HepG2 (cell line): Measurements from ENCODE around the gene ZNF786.

Experiments used
- IKZF1 ChIP-seq: fragments of 450-650 bp; IDR thresholded peaks from 2 replicates; pipeline ENCODE4 v1.7.1; 2016
- MXI1 ChIP-seq: IDR thresholded peaks from 3 replicates; pipeline ENCODE4 v1.6.1; 2012; ENCODE audit warnings: low read depth, low read length, inconsistent platforms, borderline replicate concordance
- RAD21 ChIP-seq: fragments of 450-650 bp; formaldehyde crosslinking; IDR thresholded peaks from 2 replicates; pipeline ENCODE4 v1.5.0; 2020; ENCODE audit warnings: mild to moderate bottlenecking
- SIN3B ChIP-seq: fragments of 150-350 bp; IDR thresholded peaks from 2 replicates; pipeline ENCODE4 v1.6.1; 2014; ENCODE audit warnings: low read length
- TFDP2 ChIP-seq: sonication (generic); formaldehyde crosslinking; IDR thresholded peaks from 2 replicates; pipeline ENCODE4 v1.4.0; 2020; ENCODE audit warnings: missing genetic modification reagents
- ZBTB40 ChIP-seq, 2 experiments: fragments of 450-650 bp in 1 of 2; sonication (generic) in 1 of 2; formaldehyde crosslinking in 1 of 2; IDR thresholded peaks; 2 replicates each; pipeline versions ENCODE4 v1.6.1 to v1.8.0; 2016 to 2022; ENCODE audit warnings: antibody characterized with exemption in 1 of 2, mild to moderate bottlenecking in 1 of 2, missing genetic modification reagents in 1 of 2
- ZNF749 ChIP-seq: sonication (generic); formaldehyde crosslinking; IDR thresholded peaks from 2 replicates; pipeline ENCODE4 v1.8.0; 2022; ENCODE audit warnings: mild to moderate bottlenecking, missing genetic modification reagents, moderate library complexity, borderline replicate concordance

DNA sequence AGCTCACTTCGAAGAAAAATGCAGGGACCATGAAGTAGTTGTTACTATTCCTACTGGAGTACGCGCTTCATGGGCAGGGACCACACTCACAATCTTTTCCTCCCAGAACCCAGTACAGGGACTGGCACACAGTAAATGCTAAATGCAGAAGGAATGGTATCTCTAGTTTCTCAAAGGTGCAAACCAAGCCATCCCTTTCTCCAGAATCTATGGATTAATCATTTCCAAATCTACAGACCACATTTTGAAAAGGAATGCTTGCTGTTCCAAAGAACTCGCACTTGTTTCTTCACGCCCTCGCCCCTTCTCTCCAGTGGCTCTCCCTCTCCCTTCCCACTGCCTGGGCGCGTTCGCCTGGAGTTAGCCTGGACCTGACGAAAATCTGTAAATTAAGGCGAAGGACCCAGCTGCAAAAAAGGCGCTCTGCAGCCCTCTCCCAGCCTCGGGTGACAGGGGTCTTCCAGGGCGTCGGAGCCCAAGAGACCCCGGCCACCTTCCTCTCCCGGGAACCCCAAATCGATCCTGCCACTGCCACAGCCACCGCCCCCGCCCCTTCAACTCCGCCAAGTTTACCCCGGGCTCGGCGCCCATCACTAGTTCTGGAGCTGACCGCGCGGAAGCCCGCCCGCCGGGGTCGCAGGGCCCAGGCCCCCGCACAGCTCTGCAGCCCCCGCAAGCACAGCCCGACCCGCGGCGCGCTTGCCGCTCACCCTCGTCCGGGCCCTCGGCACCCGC is 62.7 kb downstream of the ZNF786 start:
- no peak for TF ChIP-seq ZBTB40 (IDR thresholded peaks at IDR 0.05)
- no peak for TF ChIP-seq ZBTB40 (CRISPR knock-in tag; IDR thresholded peaks at IDR 0.05)
- no peak for TF ChIP-seq ZNF749 (CRISPR knock-in tag)
- TF ChIP-seq RAD21 = no peak
- TF ChIP-seq MXI1 = no peak
- no peak for TF ChIP-seq IKZF1
- TF ChIP-seq TFDP2 (CRISPR knock-in tag) = no peak
- no peak for TF ChIP-seq SIN3B
